ENCODE measurements around the gene PTPN3.

DNA sequence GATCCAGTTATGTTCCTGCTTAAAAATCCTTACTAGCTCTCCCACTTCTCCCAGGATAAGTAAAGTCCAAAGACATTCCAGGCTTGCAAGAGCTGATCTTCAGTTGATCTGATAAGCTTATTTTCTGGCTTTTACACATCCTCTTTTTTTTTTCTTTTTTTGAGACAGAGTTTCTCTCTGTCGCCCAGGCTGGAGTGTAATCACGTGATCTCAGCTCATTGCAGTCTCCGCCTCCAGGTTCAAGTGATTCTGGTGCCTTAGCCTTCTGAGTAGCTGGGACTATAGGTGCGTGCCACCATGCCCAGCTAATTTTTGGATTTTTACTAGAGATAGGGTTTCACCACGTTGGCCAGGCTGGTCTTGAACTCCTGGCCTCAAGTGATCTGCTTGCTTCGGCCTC lies 37.3 kb upstream of the PTPN3 start:
- TF ChIP-seq RAD21 (IDR thresholded peaks at IDR 0.05; ENCODE audit: low read depth), result no peak
- TF ChIP-seq, protein P1, sequence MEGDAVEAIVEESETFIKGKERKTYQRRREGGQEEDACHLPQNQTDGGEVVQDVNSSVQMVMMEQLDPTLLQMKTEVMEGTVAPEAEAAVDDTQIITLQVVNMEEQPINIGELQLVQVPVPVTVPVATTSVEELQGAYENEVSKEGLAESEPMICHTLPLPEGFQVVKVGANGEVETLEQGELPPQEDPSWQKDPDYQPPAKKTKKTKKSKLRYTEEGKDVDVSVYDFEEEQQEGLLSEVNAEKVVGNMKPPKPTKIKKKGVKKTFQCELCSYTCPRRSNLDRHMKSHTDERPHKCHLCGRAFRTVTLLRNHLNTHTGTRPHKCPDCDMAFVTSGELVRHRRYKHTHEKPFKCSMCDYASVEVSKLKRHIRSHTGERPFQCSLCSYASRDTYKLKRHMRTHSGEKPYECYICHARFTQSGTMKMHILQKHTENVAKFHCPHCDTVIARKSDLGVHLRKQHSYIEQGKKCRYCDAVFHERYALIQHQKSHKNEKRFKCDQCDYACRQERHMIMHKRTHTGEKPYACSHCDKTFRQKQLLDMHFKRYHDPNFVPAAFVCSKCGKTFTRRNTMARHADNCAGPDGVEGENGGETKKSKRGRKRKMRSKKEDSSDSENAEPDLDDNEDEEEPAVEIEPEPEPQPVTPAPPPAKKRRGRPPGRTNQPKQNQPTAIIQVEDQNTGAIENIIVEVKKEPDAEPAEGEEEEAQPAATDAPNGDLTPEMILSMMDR (IDR thresholded peaks at IDR 0.05 in 2 of 3, conservative IDR thresholded peaks at IDR 0.05 in 1 of 3; ENCODE audit: borderline replicate concordance in 1 of 3, insufficient read depth in 1 of 3, low read depth in 2 of 3, low read length in 2 of 3), result no peak

Data from HCT116 (cell line).